Stimulated activated CD8-positive, alpha-beta memory T cell treated with anti-CD3 and anti-CD28 coated beads, Interleukin-15, amount 100 ng/mL, for 1 hour (primary cell): ENCODE data around the gene TBC1D14.

ENCODE experiments used
- DNase-seq: peaks from one replicate; pipeline ENCODE4 v3.0.0-alpha.2; 2020; ENCODE audit warnings: low read depth

The TBC1D14 gene

DNA sequence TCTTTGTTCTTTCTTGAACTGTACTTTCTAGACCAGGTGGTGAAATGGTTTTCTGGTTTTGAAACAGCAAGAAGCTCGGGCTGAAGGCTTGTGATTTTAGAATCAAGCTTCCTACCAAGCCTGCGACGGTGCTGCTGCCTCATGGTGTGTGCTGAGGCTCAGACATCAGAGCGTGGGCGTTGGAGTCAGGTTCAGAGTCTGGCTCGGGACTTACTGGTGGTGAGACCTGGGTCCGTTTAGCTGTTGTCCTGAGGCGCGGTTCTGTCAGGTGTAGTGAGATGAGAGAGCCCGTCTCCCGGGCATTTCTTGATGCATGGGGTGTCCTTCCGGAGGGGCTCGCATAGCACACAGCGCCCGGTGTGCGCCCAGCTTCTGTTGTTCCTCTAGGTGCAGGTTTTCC lies 113.9 kb downstream of the TBC1D14 start:
- no peak for DNase-seq

DNA sequence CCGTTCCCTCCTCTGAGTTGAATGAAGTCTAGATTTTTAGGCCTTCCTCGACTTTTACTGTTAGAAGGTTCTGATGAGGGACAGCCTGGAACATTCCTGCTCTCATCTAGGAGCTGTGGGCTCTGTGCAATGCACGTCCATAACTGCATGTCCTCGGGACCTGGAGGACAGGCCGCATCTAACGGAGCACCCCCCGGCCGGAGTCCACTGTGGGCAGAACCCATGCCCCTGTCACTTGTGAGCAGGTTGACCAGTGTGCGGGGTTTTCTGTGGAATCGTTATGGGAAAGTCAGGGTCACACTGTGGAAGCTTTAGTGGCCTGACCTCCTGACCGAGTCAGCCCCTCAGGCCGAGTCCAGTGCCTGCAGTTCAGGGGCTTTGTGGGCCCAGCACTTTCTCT lies 114.3 kb downstream of the TBC1D14 start:
- no peak for DNase-seq

DNA sequence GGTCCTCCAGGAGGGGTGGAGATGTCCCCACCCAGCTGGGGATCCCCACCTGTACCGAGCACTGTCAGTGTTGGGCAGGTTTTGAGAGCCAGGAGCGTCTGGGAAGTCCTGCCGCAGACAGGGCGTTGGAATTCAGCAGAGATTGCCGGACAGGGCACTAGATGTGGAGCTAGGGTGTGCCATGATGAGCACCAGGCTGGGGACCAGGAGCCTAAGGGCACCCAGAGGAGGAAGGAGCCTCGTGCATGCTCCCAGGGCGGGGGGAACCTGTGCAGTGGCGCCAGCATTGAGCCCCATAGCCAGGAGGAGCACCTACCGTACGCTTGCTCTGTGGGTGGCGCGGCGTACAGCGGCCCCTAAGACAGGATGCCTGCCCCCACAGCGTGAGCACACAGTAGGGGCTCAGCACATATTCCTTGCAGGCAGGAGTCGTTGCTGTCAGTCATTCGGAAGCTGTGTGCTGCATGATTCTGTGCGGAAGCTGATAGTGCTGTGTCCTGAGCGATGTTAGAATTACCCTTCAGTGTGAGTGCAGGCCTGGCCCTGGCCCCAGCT lies 114.8 kb downstream of the TBC1D14 start:
- DNase-seq: no peak

DNA sequence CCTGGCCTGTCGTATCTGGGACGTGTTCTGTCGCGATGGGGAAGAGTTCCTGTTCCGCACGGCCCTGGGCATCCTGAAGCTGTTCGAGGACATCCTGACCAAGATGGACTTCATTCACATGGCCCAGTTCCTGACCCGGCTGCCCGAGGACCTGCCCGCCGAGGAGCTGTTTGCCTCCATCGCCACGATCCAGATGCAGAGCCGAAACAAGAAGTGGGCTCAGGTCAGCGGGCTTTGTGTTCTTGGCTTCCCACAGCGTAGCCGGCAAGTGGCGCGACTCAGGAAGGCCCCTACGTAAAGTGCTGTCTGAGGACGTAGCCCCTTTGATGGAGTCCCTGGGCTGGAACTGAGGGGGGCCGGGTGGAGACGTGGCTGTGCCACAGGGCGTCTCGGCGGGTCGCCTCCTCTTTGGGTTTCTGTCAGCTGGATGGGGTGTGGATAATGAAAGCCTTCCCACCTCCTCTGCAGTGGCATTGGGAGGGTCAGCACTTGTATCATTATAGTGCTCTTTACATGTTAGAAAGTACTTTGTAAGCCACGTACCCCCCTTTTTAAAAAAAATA lies 115.5 kb downstream of the TBC1D14 start:
- no peak for DNase-seq

DNA sequence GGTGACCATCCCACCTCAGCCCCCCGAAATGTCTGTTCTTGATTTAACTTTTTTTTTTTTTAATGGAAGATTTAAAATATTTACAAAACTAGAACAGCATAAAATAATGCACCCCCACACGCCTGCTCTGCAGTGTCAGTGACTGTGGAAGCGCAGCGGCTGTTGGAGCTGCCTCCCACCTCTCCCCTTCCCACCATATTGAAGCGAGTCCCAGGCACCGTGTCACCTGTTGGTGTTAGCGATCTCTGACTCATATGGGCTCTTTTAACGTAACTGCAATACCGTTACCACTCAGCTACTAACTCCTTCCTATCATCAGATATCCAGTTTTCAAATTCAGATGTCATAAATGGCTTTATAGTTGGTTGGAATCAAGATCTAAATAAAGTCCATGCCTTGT lies 116.5 kb downstream of the TBC1D14 start:
- no peak for DNase-seq

DNA sequence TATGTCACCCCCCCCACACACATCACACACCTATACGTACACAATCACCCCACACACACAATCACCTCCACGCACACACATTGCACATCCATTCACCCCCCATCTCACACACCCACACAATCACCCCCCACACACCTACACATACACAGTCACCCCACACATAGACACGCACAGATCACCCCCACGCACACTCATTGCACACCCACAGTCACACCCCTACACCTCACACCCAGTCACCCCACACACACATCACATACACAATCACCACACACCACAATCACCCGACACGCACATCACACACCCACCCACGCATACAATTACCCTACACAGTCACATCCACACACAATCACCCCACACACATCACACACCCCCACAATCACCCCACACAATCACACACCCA lies 117.7 kb downstream of the TBC1D14 start:
- DNase-seq: no peak

DNA sequence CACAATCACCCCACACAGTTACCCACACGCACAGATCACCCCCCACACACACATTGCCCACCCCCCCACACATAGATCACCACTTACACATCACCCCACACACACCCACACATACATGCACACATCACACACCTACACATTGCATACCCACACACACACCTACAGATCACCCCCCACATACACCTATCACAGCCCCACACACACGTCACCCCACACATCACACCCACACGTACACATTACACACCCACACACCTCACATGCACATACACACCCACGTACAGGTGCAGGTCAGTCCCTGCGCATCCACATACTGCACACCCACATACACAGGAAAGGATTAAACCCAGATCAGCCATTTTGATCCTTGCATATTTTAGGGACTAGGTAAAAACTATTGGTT lies 118.3 kb downstream of the TBC1D14 start:
- no peak for DNase-seq

DNA sequence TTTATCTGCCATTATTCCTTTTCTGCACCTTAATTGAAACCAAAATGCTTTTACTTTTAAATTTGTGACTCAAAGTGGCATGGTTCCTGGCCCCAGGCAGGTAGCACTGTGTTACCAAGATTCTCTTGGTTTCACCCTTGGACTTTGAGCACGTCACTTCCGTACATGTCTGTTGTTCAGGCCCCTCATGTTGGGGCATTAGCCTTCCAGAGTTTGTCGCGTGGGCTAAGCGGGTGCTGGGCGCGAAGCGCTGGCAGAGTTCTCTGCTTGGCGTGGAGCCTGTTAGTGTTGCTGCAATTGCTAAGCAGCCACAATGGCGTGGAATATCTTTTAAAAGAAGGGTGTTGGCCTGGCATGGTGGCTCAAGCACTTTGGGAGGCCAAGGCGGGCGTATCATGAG lies 119.6 kb downstream of the TBC1D14 start:
- DNase-seq: no peak

DNA sequence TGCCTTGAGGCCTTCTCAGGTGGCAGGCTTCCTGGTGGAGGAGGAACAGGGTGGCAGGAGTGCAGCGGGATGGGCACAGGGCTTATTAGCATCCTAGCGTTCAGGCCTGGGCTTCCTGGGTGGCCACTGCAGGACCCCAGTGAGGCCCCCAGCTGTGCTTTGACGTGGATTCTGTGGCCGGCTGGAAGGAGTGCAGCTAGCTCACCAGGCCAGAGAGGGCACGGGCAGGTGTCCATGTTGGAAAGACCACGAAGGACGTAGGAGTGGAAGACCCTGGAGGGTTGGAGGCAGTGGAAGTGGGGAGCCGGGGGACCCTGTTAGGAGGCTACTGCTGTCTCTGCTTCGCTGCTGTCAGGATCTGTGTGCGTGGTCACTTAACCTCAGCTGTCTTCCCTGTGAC lies 120.3 kb downstream of the TBC1D14 start:
- DNase-seq: no peak

DNA sequence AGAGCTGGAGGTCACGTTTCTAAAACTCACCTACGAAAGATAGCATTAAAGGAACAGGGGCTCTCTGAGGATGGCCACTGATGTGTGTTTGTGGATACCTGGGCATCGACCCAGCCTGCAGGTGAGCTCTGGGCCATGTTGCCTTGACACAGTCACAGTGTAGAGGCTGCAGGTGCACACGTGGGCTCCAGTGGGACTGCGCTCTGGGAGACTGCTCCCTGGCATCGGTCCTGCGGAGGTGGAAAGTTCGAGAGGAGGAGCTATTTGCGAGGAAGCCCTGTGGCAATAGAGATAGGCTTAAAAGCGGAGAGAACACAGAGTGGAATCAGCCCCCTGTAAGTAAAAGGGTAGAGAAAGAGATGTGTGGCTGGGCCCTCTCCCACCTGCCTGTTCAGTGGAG lies 121.2 kb downstream of the TBC1D14 start:
- DNase-seq: no peak

DNA sequence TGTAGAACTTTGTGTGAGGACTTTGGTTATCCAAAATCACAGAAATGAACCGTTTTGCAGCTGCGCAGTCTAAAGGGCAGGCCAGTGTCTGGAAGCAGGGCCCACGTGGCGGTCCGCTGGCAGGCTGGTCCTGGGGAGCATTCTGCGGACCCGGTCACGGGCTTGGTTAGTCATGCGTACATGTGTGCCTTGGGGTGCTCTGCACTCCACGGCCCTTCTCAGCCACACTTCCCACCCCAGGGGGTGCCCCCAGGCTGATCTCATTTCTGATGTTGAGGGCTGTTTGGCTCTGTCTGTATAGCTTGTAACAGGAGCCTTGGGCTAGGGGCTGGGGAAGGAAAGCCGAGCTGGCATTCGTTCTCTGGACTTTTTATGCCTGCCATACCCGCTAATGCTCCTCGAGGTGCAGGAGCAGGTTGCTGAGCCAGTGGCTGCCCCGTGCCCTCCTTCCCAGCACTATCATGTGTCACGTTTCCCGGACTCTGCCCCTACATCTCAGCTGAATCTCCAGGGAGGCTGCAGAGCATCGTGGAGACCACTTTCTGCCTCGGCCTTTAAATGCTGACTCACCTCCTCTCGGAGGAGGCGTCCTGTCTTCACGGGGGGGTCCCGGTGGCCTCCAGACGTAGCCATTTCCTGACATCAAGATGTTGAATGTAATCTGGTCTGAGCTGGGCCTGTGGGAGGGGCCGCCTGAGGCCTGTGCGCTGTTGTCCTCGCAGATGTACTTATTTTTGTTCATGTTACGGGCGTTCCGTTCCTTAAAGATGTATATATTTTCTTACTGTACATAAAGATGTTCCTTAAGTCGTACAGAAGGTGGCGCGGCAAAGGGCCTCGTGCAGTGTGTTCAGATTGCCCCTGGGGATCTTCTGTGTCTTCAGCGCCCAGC lies 122.2 kb downstream of the TBC1D14 start:
- DNase-seq: no peak

DNA sequence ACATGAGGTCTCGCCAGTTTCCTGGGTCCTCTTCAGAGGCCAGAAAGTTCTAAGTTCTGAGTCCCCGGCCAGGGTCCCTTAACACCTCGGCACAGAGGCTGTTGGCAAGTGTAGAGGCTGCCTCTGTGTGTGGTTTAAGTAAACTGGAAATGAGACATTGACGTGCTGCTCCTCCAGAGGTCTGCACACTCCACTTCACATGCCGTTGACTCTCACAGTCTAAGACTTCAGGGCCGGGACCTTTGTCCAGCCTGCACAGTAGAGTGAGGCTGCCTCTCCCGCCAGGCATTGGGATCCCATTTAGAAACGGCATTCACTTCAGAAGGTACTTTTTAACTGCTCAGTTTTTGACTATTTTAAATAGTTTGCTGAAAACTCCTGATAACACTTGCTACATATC lies 123.0 kb downstream of the TBC1D14 start:
- no peak for DNase-seq

DNA sequence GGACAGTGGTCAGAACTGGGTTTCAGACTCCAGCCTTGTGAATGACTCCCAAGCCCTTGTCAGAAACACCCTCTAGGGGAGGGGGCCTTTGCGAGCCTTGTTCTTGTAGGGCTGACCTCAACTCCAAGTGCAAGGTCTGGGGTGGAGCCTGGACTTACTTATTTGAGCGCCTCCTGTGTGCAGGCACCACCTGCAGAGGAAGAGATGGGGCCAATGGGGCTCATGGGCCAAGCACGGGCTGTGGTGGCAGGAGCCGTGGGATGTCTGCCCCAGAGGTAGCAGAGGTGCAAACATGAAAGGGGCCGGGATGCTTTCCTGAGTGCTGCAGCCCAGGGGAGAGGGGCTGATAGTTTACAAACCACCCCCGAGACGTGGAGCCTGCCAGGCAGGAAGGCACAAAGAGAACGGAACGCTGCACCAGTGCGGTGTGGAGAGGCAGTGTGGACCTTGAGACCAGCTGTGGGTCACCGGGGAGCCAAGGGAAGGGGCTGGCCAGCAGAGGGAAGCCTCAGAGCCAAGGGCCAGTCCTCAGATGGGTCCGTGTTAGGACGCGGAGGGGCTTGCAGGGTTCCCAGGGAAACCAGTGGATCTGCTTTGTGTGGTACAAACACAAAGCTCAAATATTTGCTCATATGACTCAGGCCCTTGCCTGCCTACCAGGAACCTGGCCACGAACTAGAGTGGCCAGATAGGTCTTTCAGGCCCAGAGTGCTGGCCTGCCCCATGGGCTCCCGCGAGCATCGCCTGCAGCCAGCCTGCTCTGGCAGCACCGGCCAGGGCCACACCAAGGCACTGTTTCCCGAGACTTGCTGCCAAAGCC lies 124.8 kb downstream of the TBC1D14 start:
- no peak for DNase-seq

DNA sequence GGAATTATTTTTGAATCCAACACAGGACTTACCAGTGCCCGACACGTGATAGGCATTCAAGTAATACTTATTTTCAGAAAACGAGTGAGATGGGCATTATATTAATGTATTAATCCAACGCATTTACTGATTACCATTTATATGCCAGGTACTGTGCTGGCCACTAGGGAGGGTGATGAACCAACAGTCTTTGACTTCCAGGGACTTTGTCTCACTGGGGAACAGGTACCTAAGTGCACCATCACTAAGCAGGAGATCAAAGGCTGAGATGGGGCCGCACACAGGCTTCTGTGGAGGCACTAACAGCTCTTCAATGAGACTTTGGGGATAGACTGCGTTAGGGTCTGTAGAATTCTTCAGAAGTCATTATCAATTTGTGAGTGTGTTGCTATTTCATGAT lies 127.8 kb downstream of the TBC1D14 start:
- DNase-seq: no peak

DNA sequence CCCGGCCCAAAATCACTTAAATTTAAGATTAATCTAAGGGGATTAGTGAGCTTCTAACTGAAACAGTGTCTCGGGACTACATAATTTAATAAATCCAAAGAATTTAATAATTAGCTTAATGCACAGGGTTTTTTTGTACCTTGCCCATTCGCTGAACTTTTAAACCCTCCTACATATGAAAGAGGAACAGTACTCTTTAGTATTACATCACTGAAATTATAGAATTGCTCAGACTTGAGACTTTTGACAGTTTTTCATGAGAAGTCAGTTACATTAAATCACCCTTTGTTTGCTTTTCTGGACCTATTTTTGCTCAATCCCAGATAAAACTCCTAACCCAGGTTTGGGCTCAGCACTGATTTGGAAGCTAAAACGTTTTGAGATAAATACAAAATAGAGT lies 131.1 kb downstream of the TBC1D14 start:
- no peak for DNase-seq

DNA sequence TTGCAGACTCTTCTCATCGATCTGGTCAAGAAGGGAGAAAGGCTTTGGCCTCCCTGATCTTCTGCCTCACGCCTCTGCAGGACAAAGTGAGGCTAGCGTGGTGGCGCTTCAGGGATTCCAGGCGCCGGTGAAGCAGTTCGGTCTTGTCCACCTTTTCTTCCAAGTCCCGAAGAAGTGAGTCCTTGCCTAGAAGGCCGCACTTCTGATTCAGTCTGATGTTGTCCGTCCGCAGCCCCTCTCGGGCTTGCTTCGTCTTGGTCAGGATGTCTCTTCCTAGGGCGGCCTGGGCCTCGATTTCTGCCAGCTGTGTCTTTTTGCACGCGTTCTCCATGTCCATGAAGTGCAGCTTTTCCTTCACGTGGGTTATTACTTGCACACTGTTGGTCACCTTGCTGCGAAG lies 131.6 kb downstream of the TBC1D14 start:
- no peak for DNase-seq

DNA sequence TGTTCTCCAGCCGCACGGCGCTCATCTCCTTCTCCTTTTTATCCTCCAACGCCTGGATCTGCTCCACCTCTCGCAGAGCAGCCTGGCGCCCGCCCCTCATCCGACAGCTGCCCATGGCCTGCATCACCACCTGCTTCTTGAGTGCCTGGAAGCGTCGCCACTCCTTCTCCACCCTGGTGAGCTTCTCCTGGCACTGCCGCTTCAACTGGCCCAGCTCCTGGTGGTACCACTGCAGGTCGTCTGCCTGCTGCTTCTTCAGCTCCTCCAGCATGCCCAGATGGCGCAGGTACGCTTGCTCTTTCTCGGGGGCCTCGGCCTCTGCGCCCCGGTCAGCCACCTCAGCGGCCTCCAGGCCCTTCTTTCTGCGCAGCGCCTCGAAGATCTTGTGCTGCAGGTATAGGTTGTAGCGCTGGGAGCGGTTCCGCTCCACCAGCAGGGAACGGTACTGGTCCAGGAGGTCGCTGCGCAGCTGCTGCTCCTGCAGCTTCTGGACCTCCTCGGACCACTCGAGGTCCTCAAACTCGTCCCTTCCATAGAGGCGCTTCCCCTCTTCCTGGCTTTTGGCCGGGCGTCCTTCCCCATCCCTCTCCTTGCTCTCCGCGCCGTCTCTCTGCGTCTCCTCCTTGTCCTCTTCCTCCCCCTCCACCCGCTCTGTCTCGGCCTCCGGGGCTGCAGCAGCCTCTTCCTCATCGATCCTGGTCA lies 132.3 kb downstream of the TBC1D14 start:
- DNase-seq: no peak

DNA sequence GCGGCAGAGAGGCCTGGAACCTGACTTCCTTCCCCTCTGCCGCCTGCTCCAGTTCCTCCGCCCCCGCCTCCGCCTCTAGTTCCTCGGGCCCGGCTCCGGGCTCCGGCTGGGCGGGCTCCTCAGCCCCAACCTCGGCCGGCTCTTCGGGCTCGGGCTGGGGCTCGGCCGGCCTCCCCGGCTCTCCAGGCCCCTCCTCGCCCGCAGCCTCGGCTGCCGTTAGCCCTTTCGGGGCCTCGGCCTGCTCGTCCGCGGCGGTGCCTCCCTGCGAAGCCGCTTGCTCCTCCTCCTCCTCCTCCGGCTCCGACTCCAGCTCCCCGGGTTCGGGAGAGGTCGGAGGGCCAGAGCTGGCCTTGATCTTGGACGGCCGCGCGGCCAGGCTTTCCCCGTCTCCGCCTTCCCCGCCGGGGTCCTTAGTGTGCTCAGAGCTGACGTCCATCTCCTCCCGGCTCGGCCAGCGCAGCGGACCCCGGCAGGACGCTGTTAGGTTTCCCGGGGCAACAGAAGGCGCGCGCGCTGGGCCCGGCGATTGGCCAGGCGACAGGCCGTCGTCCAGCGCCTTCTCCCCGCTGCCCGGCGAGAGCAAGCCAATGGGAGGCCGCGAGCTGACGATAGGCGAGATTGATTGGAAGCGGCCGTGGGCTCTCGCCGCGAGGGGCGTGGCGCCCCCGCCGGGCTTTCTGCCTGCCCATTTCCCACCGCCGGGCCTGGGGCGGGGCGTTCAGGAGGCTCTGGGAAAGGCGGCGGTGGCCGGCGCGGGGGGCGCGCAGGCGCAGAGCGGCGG lies 133.1 kb downstream of the TBC1D14 start:
- DNase-seq: peak; percentile 65

DNA sequence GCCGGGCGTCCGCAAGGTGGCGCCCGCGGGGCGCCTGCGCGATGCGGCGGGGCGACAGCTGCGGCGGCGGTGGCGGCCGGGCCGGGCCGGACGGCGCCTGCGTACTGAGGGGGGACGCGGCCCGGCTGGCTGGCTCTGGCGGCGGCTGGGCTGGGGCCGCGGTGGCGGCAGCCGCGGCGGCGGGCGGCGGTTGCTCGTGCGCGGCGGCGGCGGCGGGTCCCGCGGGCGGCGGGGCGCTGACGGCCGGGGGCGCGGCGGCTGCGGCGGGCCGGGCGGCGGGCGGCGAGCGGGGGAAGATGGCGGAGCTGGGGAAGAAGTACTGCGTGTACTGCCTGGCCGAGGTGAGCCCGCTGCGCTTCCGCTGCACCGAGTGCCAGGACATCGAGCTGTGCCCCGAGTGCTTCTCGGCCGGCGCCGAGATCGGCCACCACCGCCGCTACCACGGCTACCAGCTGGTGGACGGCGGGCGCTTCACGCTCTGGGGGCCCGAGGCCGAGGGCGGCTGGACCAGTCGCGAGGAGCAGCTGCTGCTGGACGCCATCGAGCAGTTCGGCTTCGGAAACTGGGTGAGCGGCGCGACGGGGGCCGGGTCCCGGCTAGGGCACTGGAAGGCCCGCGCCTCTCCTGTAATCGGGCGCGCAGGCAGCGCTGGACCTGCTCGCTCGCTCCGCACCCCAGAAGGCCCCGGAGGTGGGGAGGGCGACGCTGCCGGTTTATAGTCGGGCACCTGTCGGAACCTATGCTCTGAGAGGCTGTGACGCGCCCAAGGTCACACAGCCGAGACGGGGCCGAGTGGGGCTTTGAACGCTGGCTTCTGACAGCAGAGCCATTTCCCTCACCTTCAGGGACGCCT lies 133.9 kb downstream of the TBC1D14 start, which contains the start of gene TADA2B:
Gene TADA2B (plus strand): TSS at position 89 of the 853 bp plus-strand sequence. CDS start 208 bp downstream, at position 297.
- no peak for DNase-seq
